Tibial nerve (tissue), 4 donors: ENCODE data around the gene CDKN2B-AS1. TPM values are rescaled to one million over a fixed set of nuclear protein-coding genes. Genes with fewer than 3 reads are reported as not detected.

Experiments
- DNase-seq, 2 donors: peaks; one replicate each; pipeline ENCODE4 v3.0.0-alpha.2; 2019; ENCODE audit warnings: low spot score in 2 of 2
- H3K27ac ChIP-seq, 4 donors: fragments of 200-600 bp; sonication (generic) in 3 of 4; one replicate each; pipeline ENCODE4 v1.5.1; 2017 to 2019; ENCODE audit warnings: mild to moderate bottlenecking in 1 of 4
- H3K27me3 ChIP-seq, 2 donors: fragments of 200-600 bp; sonication (generic) in 1 of 2; one replicate each; pipeline versions ENCODE4 v1.5.1 to v1.6.0; 2017 to 2019
- H3K36me3 ChIP-seq, 3 donors: fragments of 200-600 bp; sonication (generic); one replicate each; pipeline ENCODE4 v1.5.1; 2018 to 2019
- H3K4me1 ChIP-seq, 4 donors: fragments of 200-600 bp; sonication (generic) in 3 of 4; one replicate each; pipeline ENCODE4 v1.5.1; 2017 to 2019
- H3K4me3 ChIP-seq, 4 donors: fragments of 200-600 bp; sonication (generic) in 3 of 4; one replicate each; pipeline ENCODE4 v1.5.1; 2017 to 2019; ENCODE audit warnings: mild to moderate bottlenecking in 1 of 4, moderate library complexity in 1 of 4
- H3K9me3 ChIP-seq, 4 donors: fragments of 200-600 bp; sonication (generic) in 3 of 4; one replicate each; pipeline ENCODE4 v1.5.1; 2017 to 2019
- EP300 ChIP-seq, 2 donors: sonication (generic); formaldehyde crosslinking; IDR thresholded peaks; one replicate each; pipeline ENCODE4 v1.6.1; 2017; ENCODE audit warnings: antibody characterized with exemption in 2 of 2, mild to moderate bottlenecking in 1 of 2
- POLR2A ChIP-seq, 2 donors: fragments of 450-650 bp; IDR thresholded peaks; one replicate each; pipeline ENCODE4 v1.6.1; 2017; ENCODE audit warnings: antibody characterized with exemption in 2 of 2, mild to moderate bottlenecking in 2 of 2, moderate library complexity in 2 of 2
- WGBS, 2 donors: methylation state at CpG; one replicate each; pipeline ENCODE4 v1.1.5; 2018; 5-methylcytosine and 5-hydroxymethylcytosine counted together
- small RNA-seq: library from RNA; depleted of rRNA; stranded (forward); fragments of <200 nt; gene quantifications from one replicate; pipeline ENCODE3, GENCODE V24; 2016
- total RNA-seq, 4 donors: library from RNA; depleted of rRNA; stranded (reverse); fragments of >200 nt; gene quantifications; one replicate each; pipeline ENCODE4 v1.1.0, GENCODE V29; 2016
- TF ChIP-seq, protein P1 (sequence below), 5 experiments: fragments of 200-600 bp in 3 of 5; fragments of 450-650 bp in 2 of 5; sonication (generic) in 3 of 5; IDR thresholded peaks; one replicate each; pipeline ENCODE4 v1.5.1; 2016 to 2019; ENCODE audit warnings: antibody characterized with exemption in 5 of 5, mild to moderate bottlenecking in 3 of 5, moderate library complexity in 2 of 5

The CDKN2B-AS1 gene
- total RNA-seq, 4 donors from 2014 or later, result 0.59 to 1.5 (median 0.90) TPM; not detected in 1

- H3K9me3 ChIP-seq, result no peaks in the 10 kb centered on the region
- no peak overlapping the region for H3K4me3 ChIP-seq
- peak overlapping the region in 2 of 4 donors; percentile 23 to 39 for H3K27ac ChIP-seq
- H3K27me3 ChIP-seq, result no peaks in the 10 kb centered on the region
- no peak for TF ChIP-seq EP300 (IDR thresholded peaks at IDR 0.05)
- no peak for TF ChIP-seq POLR2A (IDR thresholded peaks at IDR 0.05)
- TF ChIP-seq, protein P1, sequence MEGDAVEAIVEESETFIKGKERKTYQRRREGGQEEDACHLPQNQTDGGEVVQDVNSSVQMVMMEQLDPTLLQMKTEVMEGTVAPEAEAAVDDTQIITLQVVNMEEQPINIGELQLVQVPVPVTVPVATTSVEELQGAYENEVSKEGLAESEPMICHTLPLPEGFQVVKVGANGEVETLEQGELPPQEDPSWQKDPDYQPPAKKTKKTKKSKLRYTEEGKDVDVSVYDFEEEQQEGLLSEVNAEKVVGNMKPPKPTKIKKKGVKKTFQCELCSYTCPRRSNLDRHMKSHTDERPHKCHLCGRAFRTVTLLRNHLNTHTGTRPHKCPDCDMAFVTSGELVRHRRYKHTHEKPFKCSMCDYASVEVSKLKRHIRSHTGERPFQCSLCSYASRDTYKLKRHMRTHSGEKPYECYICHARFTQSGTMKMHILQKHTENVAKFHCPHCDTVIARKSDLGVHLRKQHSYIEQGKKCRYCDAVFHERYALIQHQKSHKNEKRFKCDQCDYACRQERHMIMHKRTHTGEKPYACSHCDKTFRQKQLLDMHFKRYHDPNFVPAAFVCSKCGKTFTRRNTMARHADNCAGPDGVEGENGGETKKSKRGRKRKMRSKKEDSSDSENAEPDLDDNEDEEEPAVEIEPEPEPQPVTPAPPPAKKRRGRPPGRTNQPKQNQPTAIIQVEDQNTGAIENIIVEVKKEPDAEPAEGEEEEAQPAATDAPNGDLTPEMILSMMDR (IDR thresholded peaks at IDR 0.05), result no peak
- H3K4me1 ChIP-seq, result peaks cover 0 to 18% (median 3%) of the 10 kb centered on the region in 4 donors
- 66 to 83% methylated on average over 1 of the region's 1 CpG for whole genome bisulfite sequencing, 2 donors
- DNase-seq, result no peak
- no peaks in the 10 kb centered on the region for H3K36me3 ChIP-seq
Measured at GRCh38 chr9:22169727-22170503, 175.3 kb downstream of the CDKN2B-AS1 start.

Small RNA genes lying within 50 kb of the gene (small RNA-seq; reads per million reads assigned to genes)
- not detected for gene RF01909
- not detected for gene RF02045

Other genes starting within 250 kb of the CDKN2B-AS1 start
- gene MTAP, start 192.2 kb upstream of the CDKN2B-AS1 start, total RNA-seq, result 10 to 100 TPM; 20.4 to 50.2 (median 30.4) TPM
- 10 to 100 TPM in 1 of 4 donors, 1 to 10 TPM in 3; 1.7 to 11.6 (median 2.4) TPM for gene CDKN2A, start 399 bp upstream of the CDKN2B-AS1 start, total RNA-seq
- gene CDKN2B, start 14.5 kb downstream of the CDKN2B-AS1 start, total RNA-seq, result 10 to 100 TPM; 18.2 to 33.1 (median 27.6) TPM